CD4-positive, alpha-beta T cell treated with Interleukin-6 at 100 ng/mL for 8 hours (primary cell): ENCODE results near the gene ASPRV1.
"Not testable (repeated sequence)": the region's sequence is repeated elsewhere in the genome, so short reads cannot be mapped to it uniquely, and the experiment has no call there.

ENCODE experiments used
- DNase-seq: peaks from one replicate; pipeline ENCODE4 v3.0.0-alpha.2; 2020; ENCODE audit warnings: mixed read lengths, low spot score

The ASPRV1 gene

GRCh38 chr2:69961496-69961895 lies at the start of gene ASPRV1:
Gene ASPRV1 (minus strand): TSS chr2:69961631. CDS start chr2:69961436, 195 bp downstream.
- no peak for DNase-seq

GRCh38 chr2:70010576-70011111 lies 49.2 kb upstream of the ASPRV1 start:
- no peak for DNase-seq

GRCh38 chr2:70009762-70010575 lies 48.5 kb upstream of the ASPRV1 start:
- no peak for DNase-seq

- DNase-seq, result no peak
Measured at GRCh38 chr2:70008290-70008689, 46.9 kb upstream of the ASPRV1 start.

GRCh38 chr2:70007151-70007550 lies 45.7 kb upstream of the ASPRV1 start:
- DNase-seq, result no peak

DNA sequence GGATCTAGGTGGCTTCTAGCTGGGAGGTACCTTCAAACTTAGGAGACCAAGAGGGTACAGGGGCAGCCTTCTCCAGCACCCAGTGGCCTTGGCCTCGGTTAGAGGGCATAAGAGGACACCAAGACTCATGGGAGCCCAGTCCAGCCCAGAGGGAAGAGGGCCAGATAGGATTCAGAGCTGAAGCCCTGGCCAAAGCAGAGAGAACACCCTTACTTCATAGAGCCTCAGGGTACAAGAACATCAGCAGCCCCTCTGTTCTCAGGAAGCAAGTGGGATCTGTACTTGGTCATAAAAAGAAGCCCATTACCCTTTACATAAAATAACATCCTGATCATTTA lies 45.0 kb upstream of the ASPRV1 start:
- no peak for DNase-seq

DNA sequence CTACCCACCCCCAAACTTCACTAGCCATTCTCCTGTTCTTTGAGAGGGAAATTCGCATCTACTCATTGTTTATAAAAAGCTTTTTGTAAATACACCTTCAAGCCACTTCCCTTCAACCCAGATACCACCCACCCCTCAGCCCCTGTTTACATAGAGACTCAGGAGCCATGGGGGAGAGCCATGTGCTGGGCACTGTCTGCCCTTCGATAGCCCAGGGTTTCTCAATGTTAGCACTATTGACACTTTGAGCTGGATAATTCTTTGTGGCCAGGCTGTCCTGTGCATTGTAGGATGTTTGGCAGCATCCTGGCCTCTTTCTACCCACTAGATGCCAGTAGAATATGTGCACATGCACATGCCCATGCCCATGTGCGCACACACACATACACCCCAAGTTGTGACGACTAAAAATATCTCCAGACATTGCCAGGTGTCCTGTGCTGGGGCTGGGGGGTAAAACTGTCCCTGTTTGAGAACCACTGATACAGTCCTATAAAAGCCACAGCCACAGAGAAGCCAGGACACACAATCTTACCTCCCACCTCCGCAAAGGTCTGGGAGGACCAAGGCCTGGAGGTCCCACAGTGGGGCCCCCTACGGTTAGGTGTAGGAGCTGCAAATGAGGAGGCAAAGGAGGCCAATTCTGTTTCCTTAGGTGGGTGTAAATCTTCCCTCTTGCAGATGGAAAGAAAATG lies 44.5 kb upstream of the ASPRV1 start:
- no peak for DNase-seq

GRCh38 chr2:70005216-70005615 lies 43.8 kb upstream of the ASPRV1 start:
- DNase-seq, result no peak

DNA sequence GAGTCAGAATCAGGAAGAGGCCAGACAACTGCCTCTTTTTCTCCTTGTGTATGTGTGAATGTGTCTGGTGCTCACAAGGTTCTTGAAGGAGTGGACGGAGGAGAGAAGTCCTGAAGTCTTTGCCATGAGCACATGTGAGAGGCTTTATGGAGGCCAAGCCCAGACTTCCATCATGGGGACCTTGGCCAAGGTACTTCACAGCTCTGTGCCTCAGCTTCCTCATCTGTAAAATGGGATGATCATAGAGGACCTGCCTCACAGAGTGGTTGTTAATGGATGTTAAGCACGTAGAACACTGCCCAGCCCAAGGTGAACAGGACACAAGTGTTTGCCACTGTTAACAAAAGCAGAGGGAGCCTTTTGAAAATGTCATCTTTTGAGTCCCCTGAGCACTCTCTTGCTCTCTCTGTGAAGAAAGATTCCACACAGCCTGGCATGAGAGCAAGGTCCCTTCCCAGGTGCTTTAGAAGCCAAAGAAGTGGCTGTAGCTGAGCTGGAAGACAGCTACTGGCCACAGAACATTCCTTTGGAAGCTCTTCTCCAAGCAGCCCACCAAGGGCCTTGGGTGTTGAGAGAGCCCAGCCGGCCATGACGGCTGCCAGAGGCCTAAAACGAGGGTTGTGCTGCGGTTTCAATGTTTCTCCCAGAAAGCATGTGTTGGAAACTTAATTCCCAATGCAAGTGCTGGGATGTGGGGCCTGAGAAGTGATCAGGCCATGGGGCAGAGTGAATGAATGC lies 41.8 kb upstream of the ASPRV1 start:
- no peak for DNase-seq

- DNase-seq, result peak; percentile 7
Measured at GRCh38 chr2:70002241-70002899, 40.9 kb upstream of the ASPRV1 start.

DNA sequence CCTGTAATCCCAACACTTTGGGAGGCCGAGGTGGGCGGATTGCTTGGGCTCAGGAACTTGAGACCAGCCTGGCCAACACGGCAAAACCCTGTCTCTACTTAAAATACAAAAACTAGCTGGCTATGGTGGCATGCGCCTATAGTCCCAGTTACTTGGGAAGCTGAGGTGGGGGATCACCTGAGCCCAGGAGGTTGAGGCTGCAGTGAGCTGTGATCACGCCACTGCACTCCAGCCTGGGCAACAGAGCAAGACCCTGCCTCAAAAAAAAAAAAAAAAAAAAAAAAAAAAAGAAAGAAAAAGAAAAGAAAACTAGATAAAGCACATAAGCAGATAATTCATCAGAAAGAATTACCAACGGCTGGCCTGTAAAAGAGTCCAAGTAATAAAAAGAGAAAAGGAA lies 39.1 kb upstream of the ASPRV1 start:
- not testable (repeated sequence) for DNase-seq

DNA sequence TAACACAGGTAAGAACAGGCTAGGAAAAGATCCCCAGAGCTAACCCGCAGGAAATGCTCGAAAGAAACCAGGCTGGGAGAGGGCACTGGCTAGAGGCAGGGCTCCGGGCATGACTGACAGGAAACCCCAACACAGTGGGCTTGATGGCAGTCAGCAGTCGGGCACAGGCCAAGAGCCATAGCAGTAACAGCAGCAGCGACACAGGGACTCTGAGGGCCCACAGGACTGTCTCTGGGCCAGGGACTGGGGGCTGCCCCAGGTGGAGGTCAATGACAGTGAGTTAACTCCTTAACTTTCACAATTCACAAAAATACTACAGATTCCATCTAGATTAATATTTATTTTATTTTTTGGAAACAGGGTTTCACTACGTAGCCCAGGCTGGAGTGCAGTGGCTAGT lies 37.3 kb upstream of the ASPRV1 start:
- no peak for DNase-seq

- no peak for DNase-seq
Measured at GRCh38 chr2:69997015-69997830, 35.8 kb upstream of the ASPRV1 start.

DNA sequence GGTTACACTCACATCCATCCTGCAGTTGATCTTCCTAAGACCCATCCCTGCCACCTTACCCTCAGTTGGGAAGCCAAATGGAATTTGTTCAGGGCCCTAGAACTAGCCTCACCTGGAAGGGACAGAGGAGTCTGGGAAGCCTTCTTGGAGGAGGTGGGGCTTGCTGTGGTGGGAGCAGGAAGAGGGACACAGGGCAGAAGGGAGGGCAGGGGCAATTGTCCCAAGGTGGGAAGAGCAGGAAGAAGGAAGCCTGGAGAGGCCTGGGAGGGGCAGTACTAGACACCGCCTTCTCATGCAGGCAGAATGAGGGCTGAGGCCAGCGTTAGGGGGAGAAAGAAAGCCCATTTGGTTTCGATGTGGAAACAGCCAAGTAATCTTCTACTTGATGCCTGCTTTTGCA lies 34.1 kb upstream of the ASPRV1 start:
- no peak for DNase-seq

DNA sequence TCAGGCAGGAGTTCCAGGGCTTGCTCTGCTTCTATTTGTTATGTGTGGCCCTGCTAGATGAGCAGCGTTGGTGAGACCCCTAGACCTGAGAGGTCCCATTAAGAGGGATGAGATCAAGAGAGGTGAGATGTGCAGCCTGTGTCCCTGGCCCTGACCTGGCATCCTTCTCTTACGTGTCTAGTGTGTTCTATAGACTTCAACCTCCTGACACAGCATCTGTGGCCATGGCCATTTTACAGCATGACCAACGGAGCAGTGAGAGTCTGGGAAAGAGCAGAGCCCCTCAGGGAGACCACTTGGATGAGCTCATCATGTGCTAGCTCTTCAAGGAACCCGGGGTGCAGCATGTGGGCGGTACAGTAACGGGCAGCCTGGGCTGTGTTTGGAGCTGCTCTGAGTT lies 32.7 kb upstream of the ASPRV1 start:
- no peak for DNase-seq

DNA sequence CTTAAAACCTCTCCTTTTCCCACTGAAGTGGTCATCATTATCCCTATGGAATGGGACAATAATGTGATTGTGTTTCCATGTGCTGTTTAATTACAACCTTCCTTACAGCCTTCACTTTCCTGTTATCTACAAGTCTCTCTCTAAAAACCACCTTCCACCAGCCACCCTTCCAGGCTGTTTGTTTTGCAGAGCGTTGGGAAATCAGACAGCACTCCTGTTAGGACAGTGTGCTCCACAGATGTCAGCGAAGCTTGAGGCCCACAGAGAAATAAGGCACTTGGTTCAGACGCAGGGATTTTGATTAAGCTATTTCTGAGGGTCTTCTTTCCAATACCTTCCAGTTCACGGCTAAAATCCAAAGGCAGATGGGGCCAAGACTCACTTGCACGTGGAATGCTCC lies 32.3 kb upstream of the ASPRV1 start:
- no peak for DNase-seq

- no peak for DNase-seq
Measured at GRCh38 chr2:69993048-69993565, 31.7 kb upstream of the ASPRV1 start.

DNA sequence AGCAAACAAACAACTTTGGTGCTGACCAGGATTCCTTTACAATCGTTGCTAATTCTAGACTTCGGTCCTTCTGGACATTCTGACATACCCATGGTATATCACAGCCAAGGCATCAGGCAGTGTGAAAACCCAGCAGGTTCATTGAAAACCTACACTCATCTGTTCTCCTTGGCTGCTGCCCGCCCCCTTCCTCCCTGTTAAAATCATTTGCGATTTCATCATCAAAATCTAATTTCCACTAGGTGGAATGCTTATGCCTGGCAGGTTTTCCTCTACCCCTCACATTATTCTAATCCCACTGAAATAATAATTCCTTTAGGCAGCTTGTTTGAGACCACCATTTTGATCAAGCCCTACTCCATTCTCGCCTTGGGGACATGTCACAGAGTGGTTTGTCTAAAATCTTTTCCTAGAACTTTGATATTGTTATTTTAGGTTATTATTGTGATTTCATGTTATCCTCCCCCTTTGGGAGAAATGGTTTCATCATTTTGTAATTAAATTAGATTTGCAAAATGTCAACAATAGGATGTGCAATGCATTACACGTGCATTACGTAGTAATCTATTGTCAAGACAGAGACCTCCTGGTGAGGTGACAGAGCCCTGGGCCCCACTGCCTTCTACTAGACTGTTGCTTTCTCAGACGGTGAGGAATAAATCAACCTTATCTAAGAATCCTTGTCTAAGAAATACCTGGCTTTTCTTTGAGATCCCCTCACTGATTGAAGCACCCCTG lies 31.0 kb upstream of the ASPRV1 start:
- DNase-seq, result no peak

DNA sequence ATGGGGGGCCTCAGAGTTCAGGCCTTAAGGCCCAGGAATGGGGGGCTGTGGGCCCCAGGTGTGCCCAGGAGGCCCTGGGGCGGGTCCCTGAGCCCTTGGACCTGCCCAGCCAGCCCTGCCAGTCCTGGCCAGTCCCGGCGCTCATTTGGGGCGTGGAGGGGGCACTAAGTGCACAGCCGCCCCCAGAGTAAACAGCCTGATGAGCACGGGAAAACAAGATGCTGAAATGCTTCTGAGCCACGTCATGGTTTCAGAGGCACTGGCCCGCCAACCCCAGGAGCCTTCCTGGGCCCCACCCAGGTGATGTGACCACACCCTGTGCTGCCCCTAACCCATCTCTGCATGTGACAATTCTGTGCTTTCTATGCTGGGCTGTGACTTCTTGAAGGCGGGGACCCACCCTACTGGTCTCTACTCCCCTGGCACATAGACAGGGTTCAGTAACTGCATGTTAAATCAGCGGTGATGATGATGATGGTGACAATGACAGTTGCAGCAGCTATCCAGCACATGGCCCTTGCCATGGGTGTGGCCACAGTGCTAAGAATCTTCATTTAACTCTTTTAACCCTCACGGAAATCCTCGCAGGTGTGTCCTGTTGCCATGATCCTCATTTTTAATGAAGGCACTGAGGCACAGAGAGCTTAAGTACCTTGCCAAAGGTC lies 28.1 kb upstream of the ASPRV1 start:
- no peak for DNase-seq

GRCh38 chr2:69989009-69989408 lies 27.6 kb upstream of the ASPRV1 start:
- no peak for DNase-seq
